NCI-H2196 (cell line): Measurements from ENCODE around the gene WDR27.

Source experiments
- DNase-seq: peaks from one replicate; lab custom pipeline; 2025; ENCODE audit not compliant: unreplicated experiment; lab: John Stamatoyannopoulos, UW

WDR27 gene

DNA sequence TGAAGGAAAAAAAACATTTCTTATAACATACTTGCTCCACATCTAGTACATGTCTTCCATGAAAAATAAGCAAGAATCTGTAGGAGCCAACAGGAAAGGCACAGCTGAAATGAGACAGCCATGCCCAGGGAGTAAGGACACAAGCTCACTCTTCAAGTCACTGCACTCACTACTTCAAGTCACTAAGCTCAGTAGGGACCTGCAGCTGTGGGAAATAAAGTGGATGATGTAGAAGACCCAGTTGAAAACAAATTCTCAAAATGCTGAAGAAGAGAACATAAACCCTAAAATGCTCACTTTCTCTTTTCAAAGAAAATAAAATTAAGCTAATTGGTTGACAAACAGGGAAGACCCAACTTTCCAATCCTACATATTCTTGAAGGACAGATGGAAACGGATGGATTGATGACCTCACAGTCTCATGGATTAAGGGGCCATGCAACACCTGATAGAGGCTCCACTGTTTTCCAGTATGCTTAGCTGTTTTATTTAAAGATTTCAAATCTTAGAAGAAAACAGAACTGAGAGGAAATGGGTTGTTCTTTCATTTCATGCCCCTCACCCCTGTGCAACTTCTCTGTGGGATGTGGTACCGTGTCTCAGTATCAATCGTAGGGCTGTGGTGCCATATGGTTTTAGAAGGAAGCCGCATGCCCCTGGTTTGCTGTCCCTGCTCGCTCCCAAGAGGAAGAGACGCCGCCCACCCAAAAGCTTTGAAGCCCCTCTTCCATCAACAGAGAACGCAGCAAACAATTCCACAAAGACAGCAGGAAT is 133.3 kb downstream of the WDR27 start:
- DNase-seq = no peak

DNA sequence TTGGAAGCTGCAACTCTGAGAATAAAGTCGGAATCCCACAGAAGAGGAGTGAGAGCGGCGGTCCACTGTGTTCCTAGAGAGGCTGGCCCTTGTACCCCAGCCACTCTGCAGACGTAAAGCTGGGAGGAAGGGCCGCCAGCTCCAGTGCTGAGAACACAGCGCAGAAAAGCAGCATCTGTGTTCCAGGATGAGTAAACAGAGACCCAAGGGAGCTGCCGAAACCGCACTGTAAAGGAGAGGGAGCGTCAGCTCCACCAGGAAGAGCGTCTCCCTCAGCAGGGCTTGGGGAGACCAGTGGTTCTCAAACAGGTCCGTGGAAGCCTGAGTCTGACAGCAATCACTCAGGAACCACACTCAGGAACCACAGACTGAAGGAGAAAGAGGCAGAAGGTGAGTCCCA is 134.0 kb downstream of the WDR27 start:
- DNase-seq = no peak

DNA sequence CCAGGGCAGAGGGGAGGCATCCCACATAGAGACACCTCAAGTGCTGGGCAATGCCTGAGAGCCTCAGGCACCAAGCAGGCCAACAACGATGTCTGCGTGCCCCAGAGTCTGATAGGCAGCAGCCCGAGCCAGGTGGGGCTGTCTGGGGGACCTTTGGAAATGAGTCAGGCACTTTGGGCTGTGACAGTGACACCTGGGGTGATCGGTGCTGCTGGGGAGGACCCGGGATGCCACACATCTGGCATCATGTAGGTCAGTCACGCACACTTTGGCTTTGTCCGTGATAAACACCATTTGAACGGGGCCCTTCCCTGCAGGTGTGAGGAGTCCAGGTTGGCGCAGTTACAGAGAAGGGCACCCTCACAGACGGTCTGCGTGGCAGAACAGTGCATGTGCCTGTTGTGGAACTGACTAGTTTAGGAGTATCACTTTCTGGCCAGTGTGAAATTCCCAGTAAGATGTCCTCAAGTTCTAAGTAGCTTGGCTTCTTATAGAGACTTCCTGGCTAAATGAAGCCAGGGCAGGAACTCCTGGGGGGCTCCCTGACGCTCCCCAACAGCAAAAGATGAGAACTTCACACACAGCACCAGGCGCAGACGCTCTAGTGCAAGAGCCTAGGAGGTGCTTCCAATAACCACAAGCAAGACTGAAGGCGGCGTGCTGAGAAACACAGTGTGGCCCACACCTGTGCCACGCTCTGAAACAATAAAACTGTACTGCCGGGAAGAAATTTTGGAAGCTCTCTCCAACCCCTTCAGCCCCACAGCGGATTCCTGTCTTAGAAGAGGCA is 134.7 kb downstream of the WDR27 start:
- no peak for DNase-seq

- DNase-seq = no peak
Observed at GRCh38 chr6:169566319-169566718, 135.5 kb downstream of the WDR27 start.

DNA sequence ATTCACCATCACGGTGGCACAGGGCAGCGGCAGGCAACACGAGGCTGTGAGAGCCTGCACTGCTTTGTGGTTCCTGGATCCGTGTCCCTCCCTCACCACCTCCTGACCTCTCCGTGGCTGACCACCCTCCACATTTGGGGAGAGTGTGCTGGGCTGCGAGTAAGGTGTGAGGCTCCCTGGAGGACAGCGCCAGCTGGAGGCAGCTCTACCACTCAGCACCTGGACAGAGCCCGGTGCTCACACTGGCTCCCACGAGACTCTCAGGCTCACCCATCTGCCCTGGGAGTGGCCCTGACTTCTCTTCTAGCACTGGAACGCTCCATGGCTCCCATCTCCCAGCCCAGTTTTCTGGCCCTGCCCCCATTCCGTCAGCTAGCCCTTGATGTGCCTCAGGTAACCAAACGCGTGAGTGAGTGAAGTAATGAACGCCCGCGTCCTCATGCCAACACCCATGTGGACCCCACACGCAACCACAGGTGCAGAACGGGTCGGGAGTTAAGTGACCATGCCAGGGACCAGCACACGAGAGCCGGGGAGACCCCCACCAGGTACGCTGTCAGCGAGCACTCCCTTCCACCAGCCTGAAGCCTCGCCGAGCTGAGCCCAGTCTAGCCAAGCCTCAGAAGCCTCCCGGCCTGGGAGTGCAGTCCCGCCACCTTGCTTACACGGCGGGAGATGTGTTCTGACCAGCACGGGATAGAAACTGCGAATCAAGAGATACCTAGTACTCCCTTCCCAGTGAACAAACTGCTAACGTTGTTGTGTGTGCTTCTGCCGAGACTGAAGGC is 137.2 kb downstream of the WDR27 start:
- no peak for DNase-seq

- no peak for DNase-seq
Observed at GRCh38 chr6:169561665-169562064, 140.2 kb downstream of the WDR27 start.

- DNase-seq = no peak
Observed at GRCh38 chr6:169559592-169559991, 142.2 kb downstream of the WDR27 start.

DNA sequence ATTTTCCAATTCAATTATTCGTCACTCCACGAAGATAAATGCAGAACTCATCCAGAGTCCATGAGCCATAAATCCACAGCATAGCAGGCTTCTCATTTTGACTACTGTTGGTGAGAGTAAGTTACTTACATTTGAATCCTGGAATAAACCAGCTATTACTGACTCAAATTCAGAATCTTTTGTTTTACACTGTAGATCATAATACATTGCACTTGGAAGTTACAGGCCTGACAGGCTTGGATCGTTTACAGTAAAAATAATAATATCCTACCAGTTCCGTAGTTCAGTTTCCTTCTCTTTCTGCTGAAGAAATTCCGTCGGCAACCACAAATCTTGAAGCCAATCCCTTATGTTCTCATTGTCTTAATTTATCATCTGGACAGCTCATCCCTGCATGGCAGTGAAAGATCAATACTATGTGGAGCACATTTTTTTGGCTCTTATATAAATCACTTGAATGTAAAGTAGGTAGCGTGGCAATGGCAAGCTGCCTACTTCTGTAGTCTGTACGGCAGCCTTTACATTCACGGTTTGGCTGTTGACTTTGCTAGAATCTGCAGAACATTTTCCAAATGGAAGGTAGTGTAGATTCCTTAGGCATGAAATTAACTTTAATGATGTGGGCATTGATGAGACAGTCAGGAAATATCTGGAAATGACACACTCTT is 142.9 kb downstream of the WDR27 start:
- DNase-seq = no peak

DNA sequence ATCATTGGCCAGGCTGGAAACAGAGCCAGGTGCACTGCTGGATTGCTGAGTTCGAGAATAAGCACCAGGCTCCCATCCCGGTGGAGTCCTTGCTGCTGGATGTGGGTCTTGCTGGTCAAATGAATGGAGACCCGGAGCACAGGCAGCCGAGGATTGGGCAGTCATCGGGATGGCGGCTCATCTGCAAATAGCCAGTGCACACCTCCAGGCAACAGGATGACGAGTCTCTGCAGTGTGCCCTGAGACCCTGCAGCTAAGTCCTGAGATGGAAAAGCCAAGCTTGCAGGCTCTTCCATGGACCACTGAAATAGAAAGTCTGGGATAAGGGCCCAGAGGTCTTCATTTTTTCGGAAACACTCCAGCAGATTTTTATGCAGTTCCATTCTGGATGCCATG is 143.5 kb downstream of the WDR27 start:
- no peak for DNase-seq

DNA sequence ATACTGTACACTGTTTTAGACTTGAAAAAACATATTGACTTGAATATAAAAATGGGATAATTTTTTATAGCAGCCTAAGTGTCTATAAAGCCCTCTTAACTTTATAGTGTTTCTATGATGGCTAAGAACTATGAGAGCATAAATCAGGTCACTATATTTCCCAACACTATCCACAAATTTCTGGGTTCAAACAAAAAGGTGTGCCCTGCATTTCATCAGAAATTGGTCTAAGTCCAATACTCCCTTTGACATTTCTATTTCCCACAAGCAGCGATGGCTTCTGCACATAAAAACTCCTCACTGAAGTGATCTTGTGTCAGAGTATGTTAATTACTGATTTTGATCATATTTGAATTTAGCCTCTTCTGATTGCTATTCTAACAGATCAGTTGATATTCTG is 143.9 kb downstream of the WDR27 start:
- DNase-seq = no peak

GRCh38 chr6:169556758-169557548 is 144.9 kb downstream of the WDR27 start:
- DNase-seq = no peak

DNA sequence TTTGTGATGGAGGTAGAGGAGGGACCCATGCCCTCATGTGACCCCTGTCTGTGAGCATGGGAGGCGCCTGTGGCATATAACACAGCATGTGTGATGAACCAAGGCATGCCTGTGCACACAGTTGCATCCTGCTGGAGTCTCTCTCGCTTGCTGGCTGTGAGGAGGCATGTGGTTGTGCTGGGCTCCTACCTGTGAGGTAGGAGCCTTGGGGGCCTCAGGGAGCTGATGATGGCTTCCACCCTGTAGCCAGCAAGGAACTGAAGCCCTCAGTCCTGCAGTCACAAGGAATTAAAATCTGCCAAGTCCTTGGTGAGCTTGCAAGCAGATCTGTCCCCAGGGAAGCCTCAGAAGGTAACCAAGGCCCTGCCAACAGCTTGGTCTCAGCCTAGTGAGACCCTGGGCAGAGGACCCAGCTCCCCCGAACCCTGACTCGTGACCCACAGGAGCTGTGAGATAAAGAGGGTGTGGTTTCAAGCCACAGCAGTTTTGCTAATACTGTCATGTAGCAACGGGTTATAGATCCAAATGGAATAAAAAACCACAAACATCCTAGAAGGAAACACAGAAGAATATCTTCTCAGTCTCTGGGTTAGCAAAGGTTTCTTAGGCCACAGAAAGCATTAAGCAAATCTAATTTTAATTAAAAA is 145.7 kb downstream of the WDR27 start:
- DNase-seq = no peak

- DNase-seq = no peak
Observed at GRCh38 chr6:169545982-169546381, 155.8 kb downstream of the WDR27 start.

- no peak for DNase-seq
Observed at GRCh38 chr6:169543704-169544103, 158.1 kb downstream of the WDR27 start.

DNA sequence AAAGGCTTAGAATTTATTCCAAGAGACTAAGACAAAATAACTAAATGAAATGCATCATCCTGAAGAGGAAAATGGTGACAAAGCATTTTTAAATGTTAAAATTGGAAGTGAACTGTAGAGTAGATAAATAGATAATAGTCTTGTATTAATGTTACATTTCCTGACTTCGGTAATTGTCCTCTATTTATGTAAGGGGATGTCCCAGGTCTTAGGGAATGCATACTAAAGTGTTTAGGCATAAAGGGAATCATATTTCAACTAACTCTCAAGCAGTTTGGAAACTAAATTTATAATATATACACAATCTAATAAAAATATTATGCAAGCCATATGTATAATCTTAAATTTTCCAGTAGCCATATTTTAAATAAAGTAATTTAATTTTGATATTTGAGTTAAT is 159.3 kb downstream of the WDR27 start:
- no peak for DNase-seq

- DNase-seq = no peak
Observed at GRCh38 chr6:169539176-169539897, 162.5 kb downstream of the WDR27 start.

DNA sequence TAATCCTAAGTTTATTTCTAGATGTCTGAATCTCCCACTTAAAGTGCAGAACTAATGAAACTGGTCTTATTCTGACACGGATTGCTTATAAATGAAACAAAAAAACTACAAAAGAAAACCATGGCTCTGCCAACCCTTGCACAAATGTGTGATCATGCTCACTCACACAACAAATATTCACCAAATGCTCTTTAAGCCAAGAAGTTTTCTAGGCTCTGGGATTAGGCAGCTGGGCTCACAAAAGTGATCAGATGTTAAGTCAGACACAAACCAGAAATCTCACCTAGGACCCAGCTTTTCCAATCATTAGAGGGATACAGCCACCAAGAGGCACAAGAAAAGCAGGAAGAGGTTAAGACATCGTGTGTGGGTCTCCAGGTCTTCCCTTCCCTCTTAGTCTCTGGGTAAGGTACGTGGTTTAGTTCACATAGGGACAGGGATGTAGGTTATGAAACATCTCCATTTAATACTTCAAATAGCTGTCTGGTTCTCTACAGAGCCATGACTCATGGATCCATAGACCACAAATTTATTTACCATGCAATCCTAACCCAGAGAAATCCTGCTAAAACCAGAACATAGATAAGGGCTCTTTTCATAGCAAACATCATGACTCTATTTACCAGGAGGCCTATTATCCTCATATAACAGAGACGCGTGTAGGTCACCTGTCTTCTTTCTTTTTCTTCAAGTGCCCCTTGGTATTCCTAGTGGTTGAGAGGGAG is 165.2 kb downstream of the WDR27 start:
- no peak for DNase-seq

DNA sequence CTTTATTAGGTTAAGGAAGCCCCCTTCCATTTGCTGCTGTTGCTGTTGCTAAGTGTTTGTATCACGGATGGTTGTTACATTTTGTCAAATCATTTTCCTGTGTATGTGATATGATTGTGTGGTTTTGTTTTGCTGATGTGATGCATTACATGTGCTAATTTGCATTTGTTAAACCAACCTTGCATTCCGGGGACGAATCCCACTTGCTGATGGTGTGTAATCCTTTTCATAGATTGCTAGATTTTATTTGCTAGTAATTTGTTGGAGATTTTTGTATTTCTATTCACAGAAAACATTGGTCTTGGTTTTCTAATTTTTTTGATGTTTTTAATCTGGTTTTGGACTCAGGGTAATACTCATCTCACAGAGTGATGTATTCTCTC is 167.8 kb downstream of the WDR27 start:
- no peak for DNase-seq
